DMS153 (cell line): ENCODE measurements around the gene SULT1C2.

ENCODE experiments used
- DNase-seq: peaks from one replicate; lab custom pipeline; 2025; lab: John Stamatoyannopoulos, UW

Gene SULT1C2

DNA sequence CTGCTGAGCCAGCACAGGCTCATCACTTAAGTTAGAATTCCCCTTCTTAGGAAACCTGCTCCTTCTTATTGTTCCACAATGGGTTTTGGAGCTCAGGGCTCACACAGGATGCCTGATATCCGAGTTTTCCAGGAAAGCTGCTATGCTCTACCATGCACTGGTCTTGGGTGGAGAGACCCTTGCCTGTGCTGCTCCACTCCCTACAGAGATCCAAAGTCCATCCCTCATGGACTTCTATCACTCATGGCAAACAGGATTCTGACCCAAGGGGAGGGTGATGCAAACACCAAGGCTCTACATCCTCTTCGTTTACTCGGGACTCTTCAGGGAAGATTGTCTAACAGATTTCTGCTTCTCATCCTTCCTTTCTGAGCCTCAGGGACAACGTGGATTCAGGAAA is 5.2 kb downstream of the SULT1C2 start:
- no peak for DNase-seq

DNA sequence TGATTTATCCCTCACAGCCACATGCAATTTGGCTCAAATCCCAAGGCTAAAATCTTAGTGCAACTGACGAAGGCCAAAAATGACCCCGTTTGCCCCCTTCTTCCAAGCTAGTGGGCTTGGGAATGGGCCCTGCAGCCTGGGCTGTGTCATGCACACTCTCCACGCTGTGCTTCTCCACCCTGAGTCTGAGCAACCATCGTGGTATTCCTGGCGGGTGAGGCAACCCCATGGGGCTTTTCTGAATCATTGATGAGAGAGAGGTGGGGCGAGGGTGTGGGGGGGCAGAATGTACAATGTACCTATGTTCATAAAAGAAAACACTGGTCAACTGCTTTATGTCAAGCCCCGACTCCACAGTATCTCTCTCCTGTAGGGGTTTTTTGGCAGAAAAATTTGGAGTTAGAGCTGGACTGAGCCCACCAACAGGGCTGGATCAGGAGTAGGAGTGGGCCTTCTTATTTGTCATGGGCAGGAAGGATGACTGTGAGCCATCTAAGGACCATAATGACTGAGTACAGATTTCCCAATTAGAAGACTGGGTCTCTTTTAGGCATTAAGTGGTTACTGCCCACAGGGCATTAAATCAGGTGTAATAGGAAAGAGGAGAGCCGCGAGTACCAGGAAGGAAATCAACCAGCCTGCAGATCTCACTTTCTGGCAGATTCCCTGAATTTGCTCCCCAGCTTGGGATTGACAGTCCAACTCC is 8.9 kb downstream of the SULT1C2 start:
- no peak for DNase-seq

DNA sequence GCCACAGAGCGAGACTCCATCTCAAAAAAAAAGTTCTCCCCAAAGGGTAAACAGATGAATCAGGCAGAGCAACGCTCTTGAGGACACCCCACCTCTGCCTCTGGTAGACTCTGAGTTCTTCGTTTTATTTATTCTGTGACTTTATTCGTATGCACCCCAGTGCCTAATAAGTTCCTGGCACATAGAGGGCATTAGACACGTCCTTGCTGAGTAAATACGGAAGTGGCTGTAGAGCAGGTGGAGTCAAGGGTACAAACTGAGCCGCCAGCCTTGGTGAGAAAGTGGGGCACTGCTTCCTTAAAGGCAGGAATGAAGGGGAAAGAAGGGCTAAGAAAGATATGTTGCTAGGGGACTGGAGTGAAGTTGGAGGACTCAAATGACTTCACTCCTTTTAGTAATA is 12.9 kb downstream of the SULT1C2 start:
- DNase-seq = no peak

DNA sequence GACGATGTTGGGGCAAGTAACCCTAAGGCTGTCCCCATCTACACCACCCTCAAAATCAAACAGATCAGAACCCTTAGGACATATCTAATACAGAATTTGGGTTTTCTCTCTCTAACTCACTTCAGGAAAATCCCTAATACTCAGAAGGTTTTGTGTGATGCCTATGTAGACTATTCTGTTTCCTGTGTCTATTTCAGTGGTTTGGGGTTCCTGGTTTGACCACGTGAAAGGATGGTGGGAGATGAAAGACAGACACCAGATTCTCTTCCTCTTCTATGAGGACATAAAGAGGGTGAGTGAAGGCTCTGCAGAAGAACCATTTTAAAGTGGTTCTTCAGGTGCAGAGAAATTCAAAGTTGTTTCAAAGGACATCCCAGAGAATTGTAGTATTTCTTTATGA is 16.3 kb downstream of the SULT1C2 start:
- no peak for DNase-seq

GRCh38 chr2:108305901-108306300 is 17.2 kb downstream of the SULT1C2 start:
- no peak for DNase-seq

DNA sequence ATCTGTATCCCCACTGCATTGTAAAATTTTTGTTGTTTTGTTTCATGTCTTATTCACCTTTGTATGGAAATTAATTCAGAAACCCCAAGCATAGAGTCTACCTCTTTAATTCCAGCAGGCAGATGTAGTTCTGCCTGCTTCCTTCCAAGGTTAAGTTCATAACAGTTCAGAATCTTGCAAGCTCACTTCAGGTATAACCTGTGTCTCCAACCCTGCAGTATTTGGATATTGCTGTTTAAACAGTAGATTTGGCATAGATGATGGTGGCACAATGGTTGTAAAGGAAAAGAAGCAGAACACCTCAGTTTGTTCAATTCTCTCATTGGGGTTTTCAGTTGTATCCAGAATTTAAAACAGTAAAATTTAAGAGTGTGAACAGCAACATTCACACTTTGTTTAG is 21.2 kb downstream of the SULT1C2 start:
- DNase-seq = no peak

GRCh38 chr2:108314586-108315296 is 26.0 kb downstream of the SULT1C2 start:
- no peak for DNase-seq

DNA sequence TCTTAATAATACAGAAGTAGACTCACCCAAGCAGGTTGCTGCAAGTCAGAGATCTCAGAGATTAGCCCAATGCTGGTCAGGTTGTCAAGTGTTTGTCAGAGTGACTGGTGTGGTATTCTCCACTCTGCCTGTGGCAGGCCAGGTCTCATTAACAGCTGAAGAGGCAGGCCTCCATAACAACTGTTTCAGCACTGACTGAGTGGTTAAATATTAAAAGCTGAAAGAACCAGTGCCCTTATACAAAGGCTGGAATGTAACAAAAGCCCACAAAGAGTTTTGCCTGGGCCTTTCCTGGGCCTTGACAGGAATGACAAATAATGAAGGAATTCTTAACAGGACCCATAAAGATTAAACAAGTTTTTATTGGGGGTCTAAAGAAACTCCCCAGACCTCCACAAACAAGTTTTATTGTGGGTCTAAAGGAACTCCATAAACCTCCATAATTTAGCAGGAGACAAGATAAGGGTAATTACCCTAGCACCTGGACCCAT is 26.8 kb downstream of the SULT1C2 start:
- no peak for DNase-seq

DNA sequence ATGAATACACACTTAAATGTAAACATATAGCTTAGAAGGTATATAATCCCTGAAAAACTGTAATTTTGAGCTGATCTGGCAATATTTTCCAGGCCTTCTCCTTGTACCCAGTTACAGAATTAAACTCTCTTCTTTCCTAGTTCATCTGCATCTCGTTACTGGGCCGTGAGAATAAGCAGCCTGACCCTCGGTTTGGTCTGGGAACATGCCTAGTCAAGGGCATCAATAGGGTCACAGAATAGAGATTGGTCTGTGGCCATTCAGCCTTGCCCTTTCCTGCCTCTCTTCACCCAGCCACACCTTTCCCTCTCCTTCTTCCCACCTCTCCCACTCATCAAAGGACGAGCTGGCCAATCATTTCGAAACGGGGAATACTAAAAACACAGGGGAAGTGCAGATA is 27.3 kb downstream of the SULT1C2 start:
- no peak for DNase-seq

DNA sequence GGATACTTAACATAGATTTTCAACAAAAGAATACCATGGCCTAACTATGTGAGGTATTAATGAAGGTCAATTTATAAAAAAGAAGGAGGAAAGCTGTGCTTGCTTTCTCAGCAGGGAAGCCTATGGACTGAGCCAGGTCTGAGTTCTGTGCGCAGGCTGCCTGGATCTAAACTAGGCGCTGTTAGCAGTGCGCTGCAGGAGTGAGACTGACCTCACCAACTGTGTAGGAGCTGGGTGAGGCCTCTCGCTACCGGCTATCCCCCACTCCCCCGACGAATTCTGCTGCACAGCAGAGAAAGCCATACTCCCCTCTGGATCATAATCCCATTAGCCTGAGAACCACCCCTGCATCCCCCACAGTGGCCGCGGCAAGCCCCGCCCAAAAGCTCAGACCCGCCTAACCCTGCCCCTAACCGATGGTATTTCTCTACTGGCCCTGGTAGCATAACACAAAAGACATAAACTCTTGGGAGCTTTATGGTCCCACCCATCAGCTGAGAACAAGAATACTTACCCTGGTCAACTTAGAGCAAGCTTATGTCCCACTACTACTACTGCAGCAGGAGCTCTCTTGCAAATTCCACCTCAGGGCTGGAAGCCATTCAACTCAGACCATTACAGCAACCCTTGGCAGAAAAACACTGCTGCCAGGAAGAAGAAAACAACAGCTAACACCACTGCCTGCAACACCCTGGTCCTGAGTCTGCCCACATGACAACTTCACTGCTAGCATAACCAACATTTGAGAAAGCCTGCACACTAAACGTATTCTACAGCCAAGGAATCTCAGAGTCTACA is 28.0 kb downstream of the SULT1C2 start:
- no peak for DNase-seq

DNA sequence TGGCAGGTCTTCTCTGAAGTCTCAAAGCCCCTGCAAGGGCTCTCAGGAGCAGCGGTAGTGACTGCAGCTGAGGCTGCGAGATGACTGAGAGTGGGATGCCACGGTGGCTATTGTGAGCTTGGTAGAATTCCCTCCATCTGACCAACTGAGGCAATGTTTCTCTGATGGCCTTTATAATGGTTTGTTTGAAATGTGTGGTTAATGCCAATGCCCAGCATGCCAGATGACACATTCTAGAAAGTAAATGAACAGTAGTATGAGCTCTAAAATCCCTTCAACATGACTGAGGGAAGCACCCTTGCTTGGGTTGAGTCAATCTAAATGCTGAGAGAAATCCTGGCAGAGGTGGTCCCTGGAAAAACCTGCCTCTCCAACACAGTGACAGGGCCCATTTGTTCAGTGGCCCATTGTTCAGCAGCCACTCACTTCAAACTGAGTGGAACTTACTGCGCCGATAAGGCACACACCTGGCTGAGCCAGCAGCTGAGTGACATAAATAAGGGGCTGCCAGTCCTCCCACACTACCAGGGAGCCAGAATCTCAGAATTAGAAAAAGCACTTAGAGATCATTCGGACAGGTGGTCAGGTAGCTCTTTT is 31.7 kb downstream of the SULT1C2 start:
- no peak for DNase-seq

DNA sequence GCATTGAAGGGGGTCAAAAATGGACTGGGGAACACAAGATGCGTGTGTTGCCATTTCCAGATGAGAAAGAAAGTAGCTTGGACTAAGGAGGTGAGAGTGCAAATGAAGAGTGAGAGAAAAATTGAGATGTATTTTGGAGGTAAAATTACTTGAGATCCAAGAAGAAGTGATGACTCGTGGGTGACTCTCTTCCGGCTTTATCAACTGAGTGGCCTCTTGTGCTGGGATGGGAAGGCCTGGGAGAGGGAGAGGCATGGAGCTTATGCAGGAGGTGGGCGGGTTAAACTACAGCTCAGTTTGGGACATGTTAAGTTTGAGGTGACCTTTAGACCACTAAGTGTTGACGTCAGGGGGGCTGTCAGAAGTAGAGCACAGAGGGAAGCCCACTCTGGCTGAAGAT is 34.9 kb downstream of the SULT1C2 start:
- DNase-seq = no peak

GRCh38 chr2:108324531-108325255 is 36.0 kb downstream of the SULT1C2 start:
- DNase-seq = no peak

DNA sequence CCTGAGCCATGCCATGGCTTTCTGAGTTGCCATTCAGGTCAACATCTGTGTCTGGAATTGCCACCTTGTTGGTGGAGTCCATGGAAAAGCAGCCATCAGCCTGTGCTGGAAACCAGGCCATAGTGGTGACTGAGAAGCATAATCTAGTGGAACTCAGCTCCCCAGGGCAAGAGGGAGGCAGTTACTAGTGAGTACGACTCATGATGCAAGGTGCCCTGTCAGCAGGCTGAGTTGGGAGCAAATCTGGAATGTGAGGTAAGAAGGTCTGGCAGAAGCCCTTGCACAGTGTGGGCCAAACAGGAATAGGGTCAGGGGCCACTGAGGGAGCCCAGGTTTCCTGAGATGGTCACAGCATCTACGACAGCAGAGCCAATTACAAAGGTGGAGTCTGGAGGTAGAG is 37.1 kb downstream of the SULT1C2 start:
- DNase-seq = no peak

GRCh38 chr2:108329771-108330170 is 41.1 kb downstream of the SULT1C2 start:
- DNase-seq = no peak

- DNase-seq = peak; percentile 7
Observed at GRCh38 chr2:108330979-108331378, 42.3 kb downstream of the SULT1C2 start.

- DNase-seq = no peak
Observed at GRCh38 chr2:108345951-108346350, 57.3 kb downstream of the SULT1C2 start.

GRCh38 chr2:108346827-108347226 is 58.1 kb downstream of the SULT1C2 start:
- DNase-seq = no peak

DNA sequence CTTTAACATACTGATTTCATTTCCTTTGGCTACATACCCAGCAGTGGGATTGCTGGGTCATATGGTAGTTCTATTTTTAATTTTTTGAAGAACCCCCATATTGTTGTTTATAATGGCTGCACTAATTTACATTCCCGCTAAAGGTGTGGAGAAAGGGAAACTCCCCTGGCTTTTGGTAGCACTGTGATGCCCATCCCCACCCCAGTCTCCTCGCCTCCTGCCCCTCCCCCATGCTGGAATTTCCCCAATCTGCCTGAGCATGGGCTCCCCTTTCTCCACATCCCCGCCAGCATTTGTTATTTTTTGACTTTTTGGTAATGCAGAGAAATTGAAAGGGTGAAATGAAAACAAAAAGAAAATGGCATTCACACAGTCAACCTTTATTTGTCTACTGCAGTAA is 59.1 kb downstream of the SULT1C2 start:
- DNase-seq = no peak

DNA sequence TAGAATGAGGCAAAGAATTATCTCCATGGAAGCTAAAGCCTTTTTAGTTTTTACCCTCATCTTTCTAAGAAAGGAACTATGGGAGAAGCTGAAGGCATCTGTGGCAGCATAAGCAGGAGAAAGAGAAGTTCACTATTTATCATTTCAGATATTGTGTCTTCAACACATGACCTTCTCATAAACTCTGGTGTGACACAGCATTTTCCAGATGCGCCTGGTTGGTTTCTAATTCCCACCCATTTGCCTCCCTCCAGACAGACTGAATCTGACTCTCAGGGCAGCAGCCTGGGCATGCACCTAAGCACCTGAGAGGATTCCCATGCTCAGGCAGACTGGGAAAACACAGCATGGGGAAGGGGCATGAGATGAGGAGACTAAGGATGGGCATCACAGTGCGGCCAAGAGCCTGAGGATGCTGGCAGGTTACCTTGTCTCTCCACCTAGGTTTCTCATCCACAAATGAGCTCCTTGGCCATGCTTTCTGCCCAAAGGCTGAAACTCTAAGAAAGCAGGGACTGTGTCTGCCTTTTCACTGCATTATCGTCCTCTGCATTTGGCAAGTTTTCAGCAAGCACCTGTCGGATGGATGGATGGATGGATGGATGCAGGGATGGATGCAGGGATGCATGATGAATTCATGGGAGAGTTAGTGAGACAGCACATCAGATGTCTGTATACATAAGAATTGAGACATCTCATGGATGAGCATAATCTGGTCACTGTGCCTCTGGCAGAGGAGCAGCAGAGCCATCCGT is 60.3 kb downstream of the SULT1C2 start:
- DNase-seq = no peak

DNA sequence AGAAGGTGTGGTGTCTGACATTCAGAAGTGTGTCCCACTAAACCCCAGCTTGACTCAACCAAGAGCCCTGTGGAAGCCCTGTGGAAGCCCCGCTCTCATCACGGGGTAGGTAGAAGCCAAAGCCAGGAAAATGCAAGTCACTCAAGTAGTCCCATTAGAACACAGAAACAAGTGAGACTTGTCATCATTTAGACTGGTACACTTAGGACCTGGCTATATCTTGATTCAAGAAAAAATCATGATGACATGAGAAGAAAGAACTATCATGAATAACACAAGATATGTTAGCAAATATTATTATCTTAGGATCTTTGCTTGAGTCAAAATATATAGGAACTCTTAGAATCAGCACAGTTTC is 60.9 kb downstream of the SULT1C2 start:
- DNase-seq = no peak
